Activated CD8-positive, alpha-beta memory T cell treated with anti-CD3 and anti-CD28 coated beads for 24 hours (primary cell): ENCODE results near the gene CCDC86.

Experiments used
- DNase-seq: peaks from one replicate; pipeline ENCODE4 v3.0.0-alpha.2; 2020

The CCDC86 gene

GRCh38 chr11:60870733-60871377 lies 28.9 kb downstream of the CCDC86 start:
- DNase-seq: peak; percentile 53

- peak; percentile 60 for DNase-seq
Measured at GRCh38 chr11:60871378-60872061, 29.6 kb downstream of the CCDC86 start.

- DNase-seq: peak; percentile 55
Measured at GRCh38 chr11:60872124-60872960, 30.4 kb downstream of the CCDC86 start.

GRCh38 chr11:60872961-60873524 lies 31.1 kb downstream of the CCDC86 start:
- peak; percentile 57 for DNase-seq

GRCh38 chr11:60873533-60873932 lies 31.6 kb downstream of the CCDC86 start:
- no peak for DNase-seq

- peak; percentile 51 for DNase-seq
Measured at GRCh38 chr11:60874421-60875365, 32.8 kb downstream of the CCDC86 start.

GRCh38 chr11:60875366-60876167 lies 33.7 kb downstream of the CCDC86 start:
- DNase-seq: no peak

GRCh38 chr11:60876168-60876485 lies 34.2 kb downstream of the CCDC86 start:
- DNase-seq: no peak

GRCh38 chr11:60878245-60879101 lies 36.6 kb downstream of the CCDC86 start:
- no peak for DNase-seq

- no peak for DNase-seq
Measured at GRCh38 chr11:60879104-60879503, 37.2 kb downstream of the CCDC86 start.

GRCh38 chr11:60879971-60880588 lies 38.2 kb downstream of the CCDC86 start:
- DNase-seq: no peak

GRCh38 chr11:60880643-60881282 lies 38.9 kb downstream of the CCDC86 start:
- no peak for DNase-seq

- no peak for DNase-seq
Measured at GRCh38 chr11:60887556-60887955, 45.6 kb downstream of the CCDC86 start.

- DNase-seq: no peak
Measured at GRCh38 chr11:60889869-60890311, 48.0 kb downstream of the CCDC86 start.

GRCh38 chr11:60890696-60891095 lies 48.8 kb downstream of the CCDC86 start:
- no peak for DNase-seq

GRCh38 chr11:60891103-60891741 lies 49.3 kb downstream of the CCDC86 start:
- DNase-seq: no peak

- DNase-seq: no peak
Measured at GRCh38 chr11:60895687-60896086, 53.8 kb downstream of the CCDC86 start.

GRCh38 chr11:60897496-60897895 lies 55.6 kb downstream of the CCDC86 start:
- no peak for DNase-seq
